ENCODE results near the gene FAM171A2. TPM values are rescaled to one million over a fixed set of nuclear protein-coding genes. Genes with fewer than 3 reads are reported as not detected.
A peak's percentile ranks its signal among the peaks of the same experiment; 100 is the strongest.
"Not testable (repeated sequence)": the region's sequence is repeated elsewhere in the genome, so short reads cannot be mapped to it uniquely, and the experiment has no call there.

FAM171A2 gene
- total and polyA plus RNA-seq, 7 experiments from 2014 or later, result 0.11 to 0.78 (median 0.37) TPM

GRCh38 chr17:44348988-44349364 lies 14.7 kb downstream of the FAM171A2 start:
- intact Hi-C loops (cut with micrococcal nuclease), result loop anchor here (5.0 kb wide), 2 partner anchors 227 to 277 kb away; partner anchors contain the start of genes G6PC3 (in 1 of the 2) and HDAC5 (in 1 of the 2)
- Mint-ChIP-seq H3K9me3 (no peaks in the 10 kb centered on the region), H3K4me3 (no peak overlapping the region), H3K4me1 (peaks cover 8 to 27% (median 22%) of the 10 kb centered on the region in 7 donors), H3K27me3 (peaks cover 0 to 4% (median 0%) of the 10 kb centered on the region in 5 donors), H3K36me3 (peaks cover 0 to 4% (median 0%) of the 10 kb centered on the region in 5 donors), H3K27ac (no peak overlapping the region)
- POLR2A ChIA-PET, result interaction anchor here (1.5 kb wide), 1 partner anchor 22 kb away, joined by 3 read pairs; no protein-coding TSS in a partner anchor
- Histone ChIP-seq H3K27ac (ENCODE audit: low read depth, low read length) (no peak overlapping the region), H3K9me3 (ENCODE audit: control insufficient read depth in 2 of 3, low read length in 3 of 3) (no peaks in the 10 kb centered on the region), H3K36me3 (ENCODE audit: control insufficient read depth in 2 of 3, insufficient read depth in 3 of 3, low read length in 3 of 3) (peaks cover 0 to 13% (median 0%) of the 10 kb centered on the region in 3 experiments), H3K4me3 (ENCODE audit: low read length) (no peak overlapping the region), H3K27me3 (ENCODE audit: control insufficient read depth in 2 of 2, insufficient read depth in 2 of 2, low read length in 2 of 2) (no peaks in the 10 kb centered on the region), H3K4me1 (ENCODE audit: control insufficient read depth in 2 of 2, insufficient read depth in 2 of 2, low read length in 2 of 2) (peaks cover 6% of the 10 kb centered on the region in 2 donors)
- ATAC-seq (no peak), DNase-seq (no peak)
- CTCF ChIA-PET, result interaction anchor here (1.6 kb wide), 1 partner anchor 147 kb away, joined by 4 read pairs; no protein-coding TSS in a partner anchor

- no peaks in the 10 kb centered on the region for H3K27me3 ChIP-seq (ENCODE audit: control insufficient read depth in 2 of 2, insufficient read depth in 2 of 2, low read length in 2 of 2)
- no peaks in the 10 kb centered on the region for H3K9me3 ChIP-seq (ENCODE audit: control insufficient read depth in 2 of 3, low read length in 3 of 3)
- peak; percentile 54 for ATAC-seq
- Mint-ChIP-seq H3K4me3 (no peak overlapping the region), H3K36me3 (peaks cover 0 to 4% (median 0%) of the 10 kb centered on the region in 5 donors), H3K27me3 (peaks cover 0 to 9% (median 5%) of the 10 kb centered on the region in 5 donors), H3K27ac (no peak overlapping the region), H3K4me1 (peaks cover 8 to 28% (median 22%) of the 10 kb centered on the region in 7 donors), H3K9me3 (no peaks in the 10 kb centered on the region)
- H3K4me3 ChIP-seq (ENCODE audit: low read length), result no peak overlapping the region
- intact Hi-C loops (cut with micrococcal nuclease), result loop anchor here (5.0 kb wide), 2 partner anchors 226 to 276 kb away; partner anchors contain the start of genes G6PC3 (in 1 of the 2) and HDAC5 (in 1 of the 2)
- ChIA-PET CTCF (no interaction called here), POLR2A (no interaction called here)
- no peak overlapping the region for H3K27ac ChIP-seq (ENCODE audit: low read depth, low read length)
- H3K4me1 ChIP-seq (ENCODE audit: control insufficient read depth in 2 of 2, insufficient read depth in 2 of 2, low read length in 2 of 2), result peaks cover 6% of the 10 kb centered on the region in 2 donors
- H3K36me3 ChIP-seq (ENCODE audit: control insufficient read depth in 2 of 3, insufficient read depth in 3 of 3, low read length in 3 of 3), result peaks cover 0 to 13% (median 0%) of the 10 kb centered on the region in 3 experiments
- no peak for DNase-seq
These were observed 15.2 kb downstream of the FAM171A2 start for GRCh38 chr17:44348234-44348987.

- H3K9me3 Mint-ChIP-seq; H3K36me3 Mint-ChIP-seq; H3K9me3 ChIP-seq (ENCODE audit: control insufficient read depth in 2 of 3, low read length in 3 of 3); DNase-seq; H3K27ac ChIP-seq (ENCODE audit: low read depth, low read length); H3K4me3 Mint-ChIP-seq; H3K27me3 ChIP-seq (ENCODE audit: control insufficient read depth in 2 of 2, insufficient read depth in 2 of 2, low read length in 2 of 2); POLR2A ChIA-PET; H3K4me3 ChIP-seq (ENCODE audit: low read length); ATAC-seq; H3K4me1 ChIP-seq (ENCODE audit: control insufficient read depth in 2 of 2, insufficient read depth in 2 of 2, low read length in 2 of 2): not testable (repeated sequence)
- peak overlapping the region in 1 of 9 donors; percentile 51 for H3K27ac Mint-ChIP-seq
- H3K27me3 Mint-ChIP-seq, result peaks cover 0 to 13% (median 5%) of the 10 kb centered on the region in 5 donors
- intact Hi-C loops (cut with micrococcal nuclease), result loop anchor here (5.0 kb wide), 2 partner anchors 225 to 275 kb away; partner anchors contain the start of genes G6PC3 (in 1 of the 2) and HDAC5 (in 1 of the 2)
- H3K4me1 Mint-ChIP-seq, result peaks cover 8 to 28% (median 19%) of the 10 kb centered on the region in 7 donors
- CTCF ChIA-PET, result interaction anchor here (0.7 to 1.0 kb wide), 5 partner anchors 9 to 1014 kb away, joined by 3 to 6 read pairs (median 4); no protein-coding TSS in a partner anchor
- peaks cover 0 to 11% (median 0%) of the 10 kb centered on the region in 3 experiments for H3K36me3 ChIP-seq (ENCODE audit: control insufficient read depth in 2 of 3, insufficient read depth in 3 of 3, low read length in 3 of 3)
These were observed 16.2 kb downstream of the FAM171A2 start for GRCh38 chr17:44347206-44348055.

- CTCF ChIA-PET, result interaction anchor here (0.5 to 2.8 kb wide), 12 partner anchors 9 to 383 kb away, joined by 3 to 29 read pairs (median 4); partner anchors contain the start of gene FAM171A2
These were observed 17.4 kb downstream of the FAM171A2 start for GRCh38 chr17:44346064-44346844.

GRCh38 chr17:44345454-44346026 lies 18.1 kb downstream of the FAM171A2 start:
- Mint-ChIP-seq H3K4me3 (peak overlapping the region; percentile 88 to 96 (median 93)), H3K36me3 (no peaks in the 10 kb centered on the region), H3K9me3 (no peaks in the 10 kb centered on the region), H3K27me3 (peaks cover 0 to 21% (median 5%) of the 10 kb centered on the region in 5 donors), H3K27ac (peak overlapping the region; percentile 42 to 88 (median 79)), H3K4me1 (peaks cover 8 to 28% (median 19%) of the 10 kb centered on the region in 7 donors)
- ChIA-PET POLR2A (interaction anchor here (0.6 to 1.8 kb wide), 14 partner anchors 9 to 283 kb away, joined by 3 to 7 read pairs (median 3); partner anchors contain the start of genes GPATCH8 and SLC25A39), CTCF (interaction anchor here (0.5 to 2.8 kb wide), 16 partner anchors 10 to 382 kb away, joined by 3 to 29 read pairs (median 4); partner anchors contain the start of genes FAM171A2, HDAC5 and TMUB2)
- DNase-seq, result peak in 7 of 9 donors; percentile 31 to 46 (median 40)
- no peaks in the 10 kb centered on the region for H3K36me3 ChIP-seq (ENCODE audit: control insufficient read depth in 2 of 3, insufficient read depth in 3 of 3, low read length in 3 of 3)
- H3K4me1 ChIP-seq (ENCODE audit: control insufficient read depth in 2 of 2, insufficient read depth in 2 of 2, low read length in 2 of 2), result peaks cover 6% of the 10 kb centered on the region in 2 donors
- ATAC-seq, result peak; percentile 45
- peak overlapping the region; percentile 88 for H3K4me3 ChIP-seq (ENCODE audit: low read length)
- intact Hi-C loops (cut with micrococcal nuclease), result loop anchor here (1.0 to 5.0 kb wide), 11 partner anchors 15 to 273 kb away; partner anchors contain the start of genes FAM171A2 (in 1 of the 2), G6PC3 (in 1 of the 2), HDAC5 (in 1 of the 2) and HROB (in 1 of the 2)
- H3K27ac ChIP-seq (ENCODE audit: low read depth, low read length), result peak overlapping the region; percentile 71
- H3K9me3 ChIP-seq (ENCODE audit: control insufficient read depth in 2 of 3, low read length in 3 of 3), result no peaks in the 10 kb centered on the region
- no peaks in the 10 kb centered on the region for H3K27me3 ChIP-seq (ENCODE audit: control insufficient read depth in 2 of 2, insufficient read depth in 2 of 2, low read length in 2 of 2)

More at GRCh38 chr17:44346064-44346844, 17.4 kb downstream of the FAM171A2 start:
- Histone ChIP-seq H3K36me3 (ENCODE audit: control insufficient read depth in 2 of 3, insufficient read depth in 3 of 3, low read length in 3 of 3) (no peaks in the 10 kb centered on the region), H3K4me3 (ENCODE audit: low read length) (peak overlapping the region; percentile 88), H3K27me3 (ENCODE audit: control insufficient read depth in 2 of 2, insufficient read depth in 2 of 2, low read length in 2 of 2) (no peaks in the 10 kb centered on the region), H3K4me1 (ENCODE audit: control insufficient read depth in 2 of 2, insufficient read depth in 2 of 2, low read length in 2 of 2) (peaks cover 6% of the 10 kb centered on the region in 2 donors), H3K27ac (ENCODE audit: low read depth, low read length) (peak overlapping the region; percentile 71), H3K9me3 (ENCODE audit: control insufficient read depth in 2 of 3, low read length in 3 of 3) (no peaks in the 10 kb centered on the region)
- DNase-seq (no peak), ATAC-seq (no peak)
- no peaks in the 10 kb centered on the region for H3K9me3 Mint-ChIP-seq
- peak overlapping the region in 7 of 9 donors; percentile 72 to 88 (median 82) for H3K27ac Mint-ChIP-seq
- peaks cover 0 to 19% (median 5%) of the 10 kb centered on the region in 5 donors for H3K27me3 Mint-ChIP-seq
- peak overlapping the region; percentile 88 to 96 (median 93) for H3K4me3 Mint-ChIP-seq
- peaks cover 8 to 28% (median 19%) of the 10 kb centered on the region in 7 donors for H3K4me1 Mint-ChIP-seq
- intact Hi-C loops (cut with micrococcal nuclease), result loop anchor here (5.0 kb wide), 2 partner anchors 224 to 274 kb away; partner anchors contain the start of genes G6PC3 (in 1 of the 2) and HDAC5 (in 1 of the 2)
- POLR2A ChIA-PET, result interaction anchor here (0.6 to 1.8 kb wide), 11 partner anchors 8 to 283 kb away, joined by 3 to 7 read pairs (median 4); partner anchors contain the start of gene GPATCH8
- H3K36me3 Mint-ChIP-seq, result no peaks in the 10 kb centered on the region
